GM18909 (cell line): Measurements from ENCODE around the gene ANKRD44.

Source experiments
- ATAC-seq: cut with Tn5 transposase; IDR thresholded peaks from one replicate; pipeline ENCODE4 v1.9.1; 2021; ENCODE audit warnings: mild to moderate bottlenecking; ENCODE audit not compliant: unreplicated experiment, poor library complexity

ANKRD44 gene

GRCh38 chr2:197159661-197160211, 150.8 kb downstream of the ANKRD44 start:
- ATAC-seq = peak; percentile 71

GRCh38 chr2:197158591-197159550, 151.7 kb downstream of the ANKRD44 start:
- ATAC-seq = no peak

DNA sequence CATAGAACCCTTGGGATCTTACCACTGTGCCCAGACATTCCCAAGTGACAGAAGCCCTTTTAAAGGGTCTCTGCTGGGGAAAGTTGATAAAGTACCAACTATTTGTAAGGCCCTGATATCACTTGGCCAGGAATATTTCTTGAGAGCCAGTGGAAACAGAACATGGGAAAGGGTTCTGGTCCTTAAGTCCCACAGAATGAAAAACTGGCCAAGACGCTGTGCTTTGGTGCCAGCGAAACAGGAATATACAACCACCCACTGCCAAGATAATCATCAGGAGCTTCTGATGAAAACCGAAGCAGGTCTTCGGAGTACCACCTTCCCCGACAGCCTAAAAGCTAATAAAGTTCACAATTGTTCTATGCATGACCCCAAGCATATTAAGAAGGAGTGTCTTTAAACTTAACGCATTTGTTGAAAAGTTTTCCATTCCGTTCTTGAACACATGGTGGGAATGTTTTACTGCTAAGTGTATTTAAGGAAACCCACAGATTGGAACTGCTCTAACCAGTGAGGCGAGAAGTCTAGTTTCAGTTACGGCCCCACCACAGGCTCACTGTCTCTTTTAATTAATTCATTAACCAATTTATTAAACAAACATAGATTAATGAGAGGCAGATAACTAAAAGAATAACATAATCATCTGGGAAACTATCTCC, 152.6 kb downstream of the ANKRD44 start:
- ATAC-seq = no peak

DNA sequence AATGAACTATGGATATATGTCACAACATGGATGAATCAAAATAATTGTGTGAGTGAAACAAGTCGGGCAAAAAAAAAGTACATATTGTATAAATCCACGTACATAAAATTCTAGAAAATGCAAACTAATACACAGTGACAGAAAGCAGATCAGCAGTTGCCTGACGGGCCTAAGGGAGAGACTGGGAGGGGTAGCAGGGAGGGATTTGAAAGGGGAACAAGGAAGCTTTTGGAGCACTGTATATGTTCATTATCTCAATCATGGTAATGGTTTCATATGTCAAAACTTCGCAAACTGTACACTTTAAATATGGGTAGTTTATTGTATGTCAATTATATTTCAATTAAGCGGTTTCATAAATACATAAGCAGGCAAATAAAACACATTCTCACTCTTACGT, 153.8 kb downstream of the ANKRD44 start:
- ATAC-seq = no peak

GRCh38 chr2:197152451-197153228, 157.9 kb downstream of the ANKRD44 start:
- ATAC-seq = peak; percentile 89

- no peak for ATAC-seq
Measured at GRCh38 chr2:197149546-197149945, 161.0 kb downstream of the ANKRD44 start.

GRCh38 chr2:197148401-197148800, 162.2 kb downstream of the ANKRD44 start:
- no peak for ATAC-seq

GRCh38 chr2:197147942-197148341, 162.6 kb downstream of the ANKRD44 start:
- no peak for ATAC-seq

DNA sequence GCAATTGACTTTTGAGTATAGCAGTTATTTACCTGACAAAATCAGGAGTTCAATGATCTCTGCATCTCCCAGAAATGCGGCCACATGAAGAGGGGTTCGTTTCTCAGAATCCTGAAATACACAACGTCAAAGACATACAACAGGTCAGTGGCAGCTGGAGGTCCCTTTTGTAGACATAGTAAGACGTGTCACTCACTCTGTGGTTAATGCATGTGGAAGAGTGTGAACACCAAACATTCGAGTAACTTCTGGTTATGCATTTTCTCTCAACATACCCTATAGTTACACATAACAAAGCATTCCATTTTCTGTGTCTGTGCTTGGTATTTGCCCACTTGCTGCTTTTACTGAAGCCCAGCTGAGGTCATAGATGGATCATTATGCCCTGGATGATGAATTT, 163.6 kb downstream of the ANKRD44 start:
- no peak for ATAC-seq

- peak; percentile 97 for ATAC-seq
Measured at GRCh38 chr2:197145471-197146056, 165.0 kb downstream of the ANKRD44 start.

GRCh38 chr2:197144183-197144582, 166.4 kb downstream of the ANKRD44 start:
- no peak for ATAC-seq

DNA sequence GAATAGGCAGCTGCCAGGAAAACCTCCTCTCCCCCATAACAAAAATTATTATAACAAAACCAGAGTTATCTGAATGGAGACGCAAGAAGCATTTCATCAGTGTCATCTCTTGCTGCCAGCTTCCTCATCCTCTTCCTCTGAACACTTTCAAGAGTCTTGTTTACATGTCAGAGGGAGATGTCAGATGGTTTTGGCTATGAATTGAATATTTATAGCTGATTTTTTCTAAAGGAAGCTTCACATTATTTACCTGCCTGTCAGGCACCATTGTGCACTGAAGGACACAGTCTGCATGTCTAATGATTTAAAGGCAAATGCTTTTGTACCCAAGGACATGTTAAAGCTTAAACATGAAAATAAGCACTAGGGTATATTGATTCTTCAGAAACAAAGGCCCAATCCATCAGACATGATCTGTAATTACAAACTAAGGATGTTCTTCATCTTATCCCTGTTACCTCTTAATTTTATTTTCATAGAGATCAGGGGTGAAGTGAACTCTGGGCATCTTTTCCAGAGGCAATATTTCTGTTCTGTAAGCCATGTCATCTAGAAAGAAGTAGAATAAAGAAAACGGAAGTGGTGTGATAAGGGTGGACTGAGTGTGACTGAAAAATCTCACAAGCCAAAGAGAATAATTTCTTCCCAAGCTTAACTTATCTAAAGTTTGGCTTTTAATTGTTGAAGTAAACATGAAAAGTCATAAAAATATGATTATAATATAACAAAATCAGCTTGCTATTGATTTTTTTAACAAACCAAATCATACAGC, 168.7 kb downstream of the ANKRD44 start:
- no peak for ATAC-seq

GRCh38 chr2:197140045-197140444, 170.5 kb downstream of the ANKRD44 start:
- peak; percentile 41 for ATAC-seq

- ATAC-seq = no peak
Measured at GRCh38 chr2:197138506-197138905, 172.1 kb downstream of the ANKRD44 start.

DNA sequence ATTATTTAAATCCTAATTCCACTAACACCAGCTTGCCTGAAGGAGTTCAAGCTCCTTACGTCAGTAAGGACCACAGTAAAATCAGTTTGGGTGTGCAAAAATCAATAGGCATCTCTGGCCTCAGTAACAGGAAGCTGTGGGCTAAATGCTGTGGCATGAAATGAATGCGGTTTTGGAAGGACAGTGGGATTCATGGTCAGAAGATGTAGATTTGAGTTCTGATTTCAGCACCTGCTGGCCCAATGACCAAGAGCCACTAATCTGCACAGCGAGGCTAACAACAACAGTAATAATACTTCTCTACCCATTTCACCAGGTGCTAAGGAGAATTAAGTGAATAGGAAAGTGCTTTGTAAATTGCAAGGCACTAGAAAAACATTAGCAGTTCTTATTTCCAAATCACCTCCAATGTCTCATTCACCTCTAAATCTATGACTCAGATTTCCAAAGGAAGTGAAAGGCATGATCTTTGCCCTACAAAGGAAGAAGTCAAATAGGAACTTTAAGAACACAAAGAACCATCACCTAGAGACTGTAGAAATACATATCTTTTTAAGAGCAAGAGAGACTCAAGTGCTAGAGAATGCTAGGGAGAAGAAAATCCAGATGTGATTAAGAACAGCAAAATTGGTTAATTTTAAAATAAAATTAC, 172.6 kb downstream of the ANKRD44 start:
- no peak for ATAC-seq

GRCh38 chr2:197137231-197137630, 173.3 kb downstream of the ANKRD44 start:
- ATAC-seq = no peak

- ATAC-seq = no peak
Measured at GRCh38 chr2:197136452-197136851, 174.1 kb downstream of the ANKRD44 start.

GRCh38 chr2:197135806-197136205, 174.8 kb downstream of the ANKRD44 start:
- no peak for ATAC-seq

- ATAC-seq = no peak
Measured at GRCh38 chr2:197134206-197134605, 176.4 kb downstream of the ANKRD44 start.
